ENCODE measurements around the gene DHRS13. TPM values are rescaled to one million over a fixed set of nuclear protein-coding genes. Genes with fewer than 3 reads are reported as not detected.
A peak's percentile ranks its signal among the peaks of the same experiment; 100 is the strongest.

Gene DHRS13
- total RNA-seq, 2 experiments from 2014 or later = 28.4 to 29.2 TPM

DNA sequence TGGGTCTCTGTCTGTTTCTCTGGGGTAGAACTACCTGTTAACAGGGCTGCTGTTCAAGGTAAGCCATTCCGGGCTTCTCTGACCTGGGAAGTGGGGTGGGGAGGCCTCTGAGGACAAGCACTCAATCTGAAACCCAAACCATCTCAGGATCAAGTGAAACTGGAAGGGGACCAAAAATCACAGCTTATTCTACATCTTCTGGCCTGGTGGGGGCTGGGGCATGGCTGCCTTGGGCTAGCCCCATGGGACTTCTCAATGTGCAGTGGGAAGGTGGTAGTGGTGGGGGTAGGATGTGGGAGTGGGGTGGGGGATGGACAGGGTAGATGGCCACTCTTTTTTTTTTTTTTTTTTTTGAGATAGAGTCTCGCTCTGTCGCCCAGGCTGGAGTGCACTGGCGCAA is 10.9 kb downstream of the DHRS13 start:
- Histone ChIP-seq H3K4me2 (ENCODE audit: low read length) (peak overlapping the region; percentile 71), H4K20me1 (ENCODE audit: insufficient read depth, low read length) (no peaks in the 10 kb centered on the region), H3K9me3 (ENCODE audit: low read length) (no peaks in the 10 kb centered on the region), H3K27ac (ENCODE audit: low read depth, low read length, poor library complexity, severe bottlenecking) (peak overlapping the region; percentile 29), H3K36me3 (ENCODE audit: insufficient read depth, low read length) (peaks cover 20% of the 10 kb centered on the region), H3K79me2 (ENCODE audit: insufficient read depth, low read depth, low read length) (peaks cover 38% of the 10 kb centered on the region), H2AFZ (ENCODE audit: low read length) (no peak overlapping the region), H3K4me1 (ENCODE audit: insufficient read depth, low read length, poor library complexity, severe bottlenecking) (peaks cover 77% of the 10 kb centered on the region), H3K9me2 (ENCODE audit: insufficient read depth, low read length) (no peaks in the 10 kb centered on the region), H3K4me3 (ENCODE audit: low read depth, low read length, poor library complexity, severe bottlenecking) (no peak overlapping the region)
- POLR2A ChIA-PET = interaction anchor here (0.7 to 1.7 kb wide), 4 partner anchors 21 to 172 kb away, joined by 3 to 6 read pairs (median 4); partner anchors contain the start of genes FAM222B and RPL23A
- no TSS peak for BruUV-seq (replicated peaks)
- CTCF ChIA-PET (ENCODE audit: unreplicated experiment) = interaction anchor here (0.6 to 1.4 kb wide), 2 partner anchors 9 to 166 kb away, joined by 3 to 5 read pairs; partner anchors contain the start of gene TLCD1
- intact Hi-C loops (cut with micrococcal nuclease; ENCODE audit: unreplicated experiment) = no loop called here
- no peak for DNase-seq (ENCODE audit: low spot score)
- TF ChIP-seq CTCF (conservative IDR thresholded peaks at IDR 0.05; ENCODE audit: low read length) (no peak), EZH2phosphoT487 (IDR thresholded peaks at IDR 0.05; ENCODE audit: borderline replicate concordance, low read depth, low read length) (no peak)

DNA sequence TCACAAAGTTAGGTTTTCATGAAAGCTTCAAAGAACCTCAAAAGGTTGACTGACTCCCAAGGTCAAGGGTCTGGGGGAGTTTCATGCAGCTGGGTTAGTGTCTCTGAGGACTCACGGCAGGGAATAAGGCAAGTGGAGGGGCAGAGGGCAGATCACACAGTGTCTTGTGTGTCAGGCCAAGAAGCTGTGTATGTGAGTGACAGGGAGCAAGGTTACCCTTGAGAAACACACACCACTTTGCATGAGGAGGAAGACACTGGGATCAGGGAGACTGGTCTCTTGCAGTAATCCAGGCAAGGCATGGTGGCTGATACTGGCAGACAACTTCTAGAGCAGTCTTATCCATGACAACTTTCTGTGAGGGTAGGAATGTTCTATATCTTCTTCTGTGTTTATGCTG is 11.7 kb downstream of the DHRS13 start:
- no peak for TF ChIP-seq EZH2phosphoT487 (IDR thresholded peaks at IDR 0.05; ENCODE audit: borderline replicate concordance, low read depth, low read length)
- no peak for TF ChIP-seq CTCF (conservative IDR thresholded peaks at IDR 0.05; ENCODE audit: low read length)
- H3K9me3 ChIP-seq (ENCODE audit: low read length) = no peaks in the 10 kb centered on the region
- no TSS peak for BruUV-seq (replicated peaks)
- H3K27ac ChIP-seq (ENCODE audit: low read depth, low read length, poor library complexity, severe bottlenecking) = peak overlapping the region; percentile 29
- peaks cover 75% of the 10 kb centered on the region for H3K4me1 ChIP-seq (ENCODE audit: insufficient read depth, low read length, poor library complexity, severe bottlenecking)
- POLR2A ChIA-PET = interaction anchor here (0.7 kb wide), 1 partner anchor 36 kb away, joined by 6 read pairs; no protein-coding TSS in a partner anchor
- DNase-seq (ENCODE audit: low spot score) = no peak
- CTCF ChIA-PET (ENCODE audit: unreplicated experiment) = no interaction called here
- intact Hi-C loops (cut with micrococcal nuclease; ENCODE audit: unreplicated experiment) = no loop called here
- no peak overlapping the region for H3K4me3 ChIP-seq (ENCODE audit: low read depth, low read length, poor library complexity, severe bottlenecking)
- no peak overlapping the region for H2AFZ ChIP-seq (ENCODE audit: low read length)
- H3K79me2 ChIP-seq (ENCODE audit: insufficient read depth, low read depth, low read length) = peaks cover 30% of the 10 kb centered on the region
- peaks cover 22% of the 10 kb centered on the region for H3K36me3 ChIP-seq (ENCODE audit: insufficient read depth, low read length)
- no peaks in the 10 kb centered on the region for H3K9me2 ChIP-seq (ENCODE audit: insufficient read depth, low read length)
- H4K20me1 ChIP-seq (ENCODE audit: insufficient read depth, low read length) = no peaks in the 10 kb centered on the region
- H3K4me2 ChIP-seq (ENCODE audit: low read length) = no peak overlapping the region

DNA sequence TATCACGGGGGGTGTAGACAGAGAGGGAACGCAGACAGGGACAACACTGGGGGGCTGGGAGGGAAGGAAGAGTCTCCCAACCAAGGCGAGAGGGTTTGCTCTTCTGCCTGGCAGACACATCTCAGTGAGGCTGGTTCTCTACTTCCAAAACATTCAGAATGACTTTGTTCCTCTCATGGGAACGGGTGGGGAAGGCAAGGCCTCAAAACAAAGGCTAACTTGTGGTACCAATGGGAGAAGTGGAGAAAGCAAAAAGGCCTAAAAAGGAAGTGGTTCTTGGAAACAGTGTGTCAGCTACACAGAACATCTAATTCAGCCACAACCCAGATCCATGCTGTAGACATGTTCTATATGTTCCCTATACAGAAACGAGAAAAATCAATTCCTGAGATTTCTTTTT is 12.9 kb downstream of the DHRS13 start:
- ChIA-PET CTCF (ENCODE audit: unreplicated experiment) (no interaction called here), POLR2A (interaction anchor here (0.7 to 1.0 kb wide), 2 partner anchors 58 to 78 kb away, joined by 3 read pairs; no protein-coding TSS in a partner anchor)
- Histone ChIP-seq H3K79me2 (ENCODE audit: insufficient read depth, low read depth, low read length) (peaks cover 18% of the 10 kb centered on the region; the same call in 1 of the 2 replicates), H3K4me3 (ENCODE audit: low read depth, low read length, poor library complexity, severe bottlenecking) (no peak overlapping the region), H3K36me3 (ENCODE audit: insufficient read depth, low read length) (peaks cover 25% of the 10 kb centered on the region), H4K20me1 (ENCODE audit: insufficient read depth, low read length) (no peaks in the 10 kb centered on the region), H3K27ac (ENCODE audit: low read depth, low read length, poor library complexity, severe bottlenecking) (no peak overlapping the region), H3K9me2 (ENCODE audit: insufficient read depth, low read length) (no peaks in the 10 kb centered on the region), H3K4me1 (ENCODE audit: insufficient read depth, low read length, poor library complexity, severe bottlenecking) (peaks cover 63% of the 10 kb centered on the region), H2AFZ (ENCODE audit: low read length) (no peak overlapping the region), H3K9me3 (ENCODE audit: low read length) (no peaks in the 10 kb centered on the region), H3K4me2 (ENCODE audit: low read length) (no peak overlapping the region)
- BruUV-seq (replicated peaks) = no TSS peak
- TF ChIP-seq EZH2phosphoT487 (IDR thresholded peaks at IDR 0.05; ENCODE audit: borderline replicate concordance, low read depth, low read length) (no peak), CTCF (conservative IDR thresholded peaks at IDR 0.05; ENCODE audit: low read length) (no peak)
- DNase-seq (ENCODE audit: low spot score) = no peak
- intact Hi-C loops (cut with micrococcal nuclease; ENCODE audit: unreplicated experiment) = no loop called here
